GM08714 (cell line): Measurements from ENCODE around the gene MSANTD2.

Source experiments
- H3K4me3 ChIP-seq: fragments of 200-500 bp; sonication (Bioruptor generic); 2 replicates; pipeline ENCODE4 v1.5.1; 2014; ENCODE audit warnings: mild to moderate bottlenecking, low read length, inconsistent platforms
- ZNF274 ChIP-seq: IDR thresholded peaks from 2 replicates; pipeline ENCODE4 v1.6.1; 2012; ENCODE audit warnings: mild to moderate bottlenecking, low read depth, low read length

The MSANTD2 gene

DNA sequence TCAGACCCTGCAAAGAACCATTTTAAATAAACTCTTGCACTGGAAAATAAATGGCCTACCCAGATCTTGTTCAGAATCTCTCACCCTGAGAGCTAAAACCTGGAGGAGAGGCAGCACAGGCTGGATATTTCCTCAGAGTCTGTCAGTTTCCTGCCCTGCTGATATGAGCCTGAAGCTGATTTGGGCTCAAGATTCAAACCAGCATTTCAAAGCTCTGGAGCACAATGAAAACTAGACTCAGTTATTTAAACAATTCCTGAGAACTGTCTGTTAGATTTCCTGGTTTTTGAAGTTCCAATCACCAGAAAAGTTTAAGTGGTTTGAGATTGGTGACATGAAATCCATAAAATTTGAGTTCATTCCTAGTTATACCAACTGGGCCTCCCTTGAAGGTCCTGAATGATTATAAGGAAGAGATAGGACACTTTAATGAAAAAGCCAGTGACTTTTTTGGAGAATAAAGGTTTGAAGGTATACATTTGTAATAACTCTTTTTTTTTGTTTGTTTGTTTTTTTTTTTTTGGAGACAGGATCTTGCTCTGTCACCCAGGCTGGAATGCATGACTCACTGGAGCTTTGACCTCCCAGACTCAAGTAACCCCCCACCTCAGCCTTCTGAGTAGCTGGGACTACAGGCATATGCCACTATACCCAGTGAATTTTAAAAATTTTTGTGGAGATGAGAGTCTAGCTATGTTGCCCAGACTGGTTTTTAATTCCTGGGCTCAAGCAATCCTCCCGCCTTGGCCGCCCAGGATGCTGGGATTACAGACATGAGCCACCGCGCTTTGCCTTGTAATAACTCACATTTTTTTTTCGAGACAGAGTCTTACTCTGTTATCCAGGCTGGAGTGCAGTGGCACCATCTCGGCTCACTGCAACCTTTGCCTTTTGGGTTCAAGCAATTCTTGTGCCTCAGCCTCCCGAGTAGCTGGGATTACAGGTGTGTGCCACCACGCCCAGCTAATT is 30.1 kb downstream of the MSANTD2 start:
- TF ChIP-seq ZNF274 = no peak
- no peak overlapping the region for H3K4me3 ChIP-seq

DNA sequence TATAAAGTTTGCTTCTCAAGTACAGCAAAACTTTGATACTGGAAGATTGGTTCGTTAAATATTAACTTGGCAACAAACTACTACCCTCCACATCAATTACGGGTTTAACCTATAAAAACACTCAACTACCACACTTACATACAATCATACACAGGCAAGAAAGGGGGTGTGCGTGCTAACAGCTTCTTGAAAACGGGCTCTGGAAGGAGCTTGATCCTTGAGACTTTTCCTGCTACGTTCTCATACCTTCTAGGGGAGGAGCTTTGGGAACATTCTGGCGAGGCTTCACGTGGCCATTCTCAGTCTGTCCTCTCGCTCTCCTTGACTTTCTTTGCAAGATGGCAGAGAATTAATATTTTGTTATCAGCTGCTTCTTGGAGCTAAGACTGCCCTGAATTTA is 31.3 kb downstream of the MSANTD2 start:
- H3K4me3 ChIP-seq = no peak overlapping the region
- no peak for TF ChIP-seq ZNF274

DNA sequence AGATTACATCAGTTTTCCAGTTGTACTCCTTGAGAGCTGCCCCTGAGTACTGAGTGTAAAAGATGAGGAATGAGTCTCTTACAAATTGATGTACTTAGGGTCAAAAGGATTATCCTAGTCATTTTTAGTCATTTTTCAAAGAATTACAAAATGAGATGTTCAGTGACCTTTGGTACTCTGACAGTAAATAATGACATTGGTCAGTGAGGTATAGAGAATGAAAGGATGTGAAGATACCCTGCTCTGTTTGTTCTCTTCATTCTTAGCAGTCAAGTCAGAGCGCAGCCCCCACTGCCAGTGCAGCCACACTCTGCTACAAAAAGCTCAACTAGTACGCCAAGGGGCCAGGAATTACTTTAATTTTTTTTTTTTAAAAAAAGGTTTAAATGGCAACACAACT is 34.0 kb downstream of the MSANTD2 start:
- H3K4me3 ChIP-seq = no peak overlapping the region
- TF ChIP-seq ZNF274 = no peak

DNA sequence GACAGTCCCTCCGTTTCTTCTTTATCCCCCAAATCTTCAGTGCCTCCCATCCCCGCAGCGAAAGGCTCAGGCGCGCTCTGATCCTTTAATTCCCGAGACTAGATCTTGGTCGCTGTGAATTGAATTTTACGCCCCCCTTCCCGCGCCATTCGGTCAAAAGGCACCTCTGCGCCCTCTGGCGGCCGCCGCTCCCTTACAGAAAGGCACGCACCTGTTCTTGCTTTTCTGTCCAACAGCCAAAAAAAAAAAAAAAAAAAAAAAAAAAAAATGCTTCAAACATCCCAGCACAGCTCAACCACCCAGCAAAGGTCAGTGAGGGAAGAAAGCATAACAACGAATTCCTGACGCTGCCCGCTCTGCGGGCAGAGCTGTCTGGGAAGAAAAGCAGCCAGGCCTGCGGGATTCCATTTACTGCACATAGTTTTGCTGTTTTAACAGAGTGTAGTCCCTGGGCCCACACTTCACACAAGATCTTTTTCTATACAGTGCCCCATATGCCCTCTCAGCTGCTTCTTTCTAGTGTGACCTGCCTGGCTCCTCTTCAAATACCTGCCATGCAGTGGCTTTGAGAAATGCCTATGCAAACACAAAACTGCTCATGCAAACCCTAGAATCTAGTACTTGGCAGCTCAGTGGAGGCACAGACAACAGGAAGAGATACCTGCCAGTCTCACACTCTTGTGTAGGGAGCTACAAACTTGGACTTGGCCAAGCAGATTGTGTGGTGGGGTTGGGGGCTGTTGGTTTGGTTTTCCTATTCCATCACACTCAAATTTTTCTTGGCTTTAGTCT is 36.9 kb downstream of the MSANTD2 start:
- TF ChIP-seq ZNF274 = no peak

DNA sequence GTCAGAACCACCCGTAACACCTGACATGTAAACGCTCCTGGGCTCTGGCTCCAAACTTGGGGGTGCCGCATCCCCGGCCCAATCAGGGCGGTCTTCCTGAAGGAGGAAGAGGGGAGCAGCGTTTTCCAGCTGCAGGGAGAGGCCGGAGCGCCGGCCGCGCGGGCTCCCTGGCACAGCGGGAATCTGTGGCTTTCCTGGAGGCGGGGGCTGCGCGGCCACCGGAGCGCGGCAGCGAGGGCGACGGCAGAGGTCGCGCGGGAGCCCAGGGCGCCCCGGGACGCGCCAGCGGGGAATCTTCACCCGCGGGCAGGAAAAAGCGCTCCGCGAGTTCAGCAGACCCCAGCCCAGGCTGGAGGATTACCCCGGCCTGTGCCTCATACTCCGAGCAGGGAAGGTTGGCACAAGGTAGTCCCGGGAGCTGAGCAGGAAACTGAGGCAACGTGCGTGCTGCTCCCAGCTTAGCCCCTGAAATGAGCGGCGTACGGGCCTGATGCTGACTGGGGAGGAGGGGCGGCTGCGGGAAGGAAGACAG is 37.5 kb downstream of the MSANTD2 start:
- peak overlapping the region; percentile 67; the same call in 1 of the 2 replicates for H3K4me3 ChIP-seq
- no peak for TF ChIP-seq ZNF274

More for the DNA sequence above, 36.9 kb downstream of the MSANTD2 start:
- H3K4me3 ChIP-seq = peak overlapping the region; percentile 67; the same call in 1 of the 2 replicates

DNA sequence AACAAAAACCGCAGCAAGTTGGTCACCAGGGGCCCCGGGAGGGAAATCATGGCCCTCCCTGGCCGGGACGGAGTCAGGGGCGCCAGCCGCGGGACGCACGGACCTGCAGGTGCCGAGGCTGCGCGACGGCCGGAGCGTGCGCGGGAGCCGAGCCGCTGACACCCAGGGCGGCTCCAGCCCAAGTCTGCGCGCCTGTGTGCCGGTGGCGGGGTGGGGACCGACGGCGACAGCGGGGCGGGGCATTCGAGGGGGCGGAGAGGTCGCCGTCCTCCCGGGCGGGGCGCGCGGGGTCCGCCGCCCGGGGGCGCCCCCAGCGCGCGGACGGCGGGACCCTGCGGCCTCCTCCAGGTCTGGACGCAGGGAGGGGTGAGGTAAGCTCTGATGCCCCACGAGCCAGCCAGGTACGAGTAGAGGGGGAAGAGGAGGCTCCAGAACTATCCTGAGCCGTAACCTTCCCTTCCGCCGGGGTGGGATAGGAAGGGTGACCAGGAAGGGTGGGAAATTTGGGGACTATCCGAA is 38.0 kb downstream of the MSANTD2 start, which contains the start of gene ESAM:
Gene ESAM (minus strand): TSS at position 186 of the 519 bp plus-strand sequence. CDS start 136 bp downstream, at position 50.
- peak within 1 kb of the TSS; percentile 67 for H3K4me3 ChIP-seq
- TF ChIP-seq ZNF274 = no peak

DNA sequence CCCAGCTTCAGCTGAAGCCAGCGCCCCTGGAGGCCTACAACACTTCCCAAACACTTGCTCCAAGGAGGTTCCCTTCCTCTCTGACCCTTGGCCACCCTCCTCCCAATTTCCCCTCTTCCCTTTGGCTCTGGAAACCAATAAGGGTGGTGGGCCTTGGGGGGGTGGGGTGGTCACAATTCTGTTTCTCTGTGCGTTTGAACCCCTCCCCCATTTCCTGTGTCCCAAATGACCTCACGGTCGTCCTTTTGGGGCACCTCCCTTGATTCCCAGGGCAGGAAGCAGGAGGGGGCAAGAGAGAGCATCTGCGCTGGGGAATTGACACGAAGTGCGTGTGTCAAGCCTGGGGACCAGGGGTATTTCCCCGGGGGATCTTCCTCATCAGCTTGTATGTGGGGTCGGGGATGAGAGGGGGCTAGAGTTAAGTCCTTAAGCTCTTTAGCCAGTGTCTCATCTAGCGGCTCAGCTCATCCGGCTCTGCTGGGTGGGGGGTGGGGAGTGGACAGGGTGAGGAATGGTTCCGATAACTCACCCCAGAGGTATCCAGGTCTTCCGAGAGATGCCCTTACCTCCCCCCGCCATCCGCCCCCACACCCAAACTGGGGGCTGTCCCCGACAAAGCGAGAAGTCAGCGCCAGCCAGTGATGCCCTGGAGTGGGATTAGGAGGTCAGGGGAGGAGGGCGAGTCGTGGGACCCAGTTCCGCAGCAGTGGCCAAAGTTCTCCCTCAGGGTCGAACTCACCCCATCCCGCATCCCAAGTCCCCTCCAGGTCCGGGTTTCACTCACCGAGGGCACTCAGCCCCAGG is 38.7 kb downstream of the MSANTD2 start:
- TF ChIP-seq ZNF274 = no peak
- H3K4me3 ChIP-seq = peak overlapping the region; percentile 67

DNA sequence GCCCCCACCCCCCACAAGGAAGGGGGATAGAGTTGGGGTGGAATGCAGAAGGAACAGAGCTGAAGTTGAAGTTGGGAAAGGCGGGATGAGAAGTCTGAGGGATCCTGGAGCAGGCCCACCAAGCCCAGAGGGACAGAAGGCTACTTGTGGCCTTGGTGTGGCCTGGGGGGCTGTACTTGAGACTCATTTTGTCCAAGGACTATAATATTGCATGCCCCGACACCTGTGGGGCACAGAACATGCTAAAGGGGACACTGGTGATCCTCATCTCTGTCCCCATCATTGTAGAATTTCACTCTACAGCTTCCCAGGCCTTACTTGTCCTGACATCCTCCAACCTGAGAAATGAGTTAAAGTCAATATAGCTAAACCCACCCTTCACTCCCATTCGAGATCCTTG is 39.4 kb downstream of the MSANTD2 start:
- H3K4me3 ChIP-seq = peak overlapping the region; percentile 67
- TF ChIP-seq ZNF274 = no peak

DNA sequence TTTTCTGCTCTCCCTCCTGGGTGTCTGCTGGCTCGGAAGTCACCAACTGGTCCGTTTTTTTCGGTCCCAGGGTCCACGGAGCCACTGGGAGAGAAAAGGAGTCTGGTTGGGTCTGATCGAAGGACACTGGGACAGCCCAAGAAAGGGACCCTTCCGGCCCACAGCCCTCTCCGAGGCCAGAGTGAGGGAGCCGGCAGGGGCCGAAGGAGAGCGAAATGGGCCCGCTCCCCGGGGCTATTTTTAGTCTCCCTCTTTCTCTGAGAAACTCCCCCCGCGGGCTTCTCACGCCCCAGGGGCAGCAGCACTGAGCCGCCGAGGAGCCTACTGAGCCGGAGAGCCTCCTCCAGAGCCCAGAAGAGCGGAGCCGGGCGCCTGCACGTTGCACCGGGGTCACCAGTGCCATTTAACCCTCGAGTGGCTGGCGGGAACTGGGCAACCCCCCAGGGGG is 40.0 kb downstream of the MSANTD2 start:
- no peak for TF ChIP-seq ZNF274
- H3K4me3 ChIP-seq = peak overlapping the region; percentile 67; the same call in 1 of the 2 replicates

DNA sequence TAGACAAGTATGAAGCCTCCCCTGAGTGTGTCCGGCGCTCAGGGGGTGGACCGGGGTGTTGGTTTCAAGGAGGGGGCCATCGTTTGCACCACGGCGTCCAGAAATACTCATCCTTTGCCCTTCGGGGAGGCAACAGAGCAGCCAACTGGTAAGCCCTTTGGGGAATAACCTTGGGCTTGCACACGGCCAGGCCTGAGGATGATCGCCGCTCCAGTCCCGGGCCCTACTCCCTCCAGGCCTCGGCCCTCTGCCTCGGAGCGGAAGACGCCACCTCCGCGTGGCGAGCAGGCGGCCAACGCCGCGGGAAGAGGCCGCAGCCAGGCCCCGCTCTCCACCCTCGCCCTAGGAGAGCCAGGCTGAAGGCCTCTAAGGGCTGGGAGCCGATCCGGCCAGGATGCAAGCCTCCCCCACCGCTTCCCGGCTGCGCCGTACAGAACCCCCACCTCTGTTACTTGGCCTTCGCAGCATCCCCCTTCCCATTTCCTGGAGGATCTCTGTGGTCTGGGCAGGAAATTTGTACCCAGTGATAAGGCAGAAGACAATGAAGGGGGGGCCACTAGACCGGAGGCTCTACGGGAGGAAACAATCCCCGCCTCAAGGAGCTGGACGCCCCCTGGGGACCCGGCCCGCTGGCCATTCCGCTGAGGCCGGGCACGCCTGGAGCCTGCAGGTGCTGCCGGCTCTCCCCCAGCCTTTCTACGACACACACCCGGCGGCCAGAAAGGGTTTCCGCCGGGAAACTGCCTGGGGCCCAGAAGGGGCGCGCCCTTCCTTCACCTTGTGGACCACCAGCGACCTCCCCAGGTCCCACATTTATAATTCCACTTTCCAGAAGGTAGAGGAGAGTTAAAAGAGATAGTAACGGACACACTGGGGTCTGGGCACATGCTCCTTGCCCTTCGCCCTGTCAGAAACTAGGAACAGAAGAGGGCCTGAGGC is 40.7 kb downstream of the MSANTD2 start:
- peak overlapping the region; percentile 67; the same call in 1 of the 2 replicates for H3K4me3 ChIP-seq
- no peak for TF ChIP-seq ZNF274

DNA sequence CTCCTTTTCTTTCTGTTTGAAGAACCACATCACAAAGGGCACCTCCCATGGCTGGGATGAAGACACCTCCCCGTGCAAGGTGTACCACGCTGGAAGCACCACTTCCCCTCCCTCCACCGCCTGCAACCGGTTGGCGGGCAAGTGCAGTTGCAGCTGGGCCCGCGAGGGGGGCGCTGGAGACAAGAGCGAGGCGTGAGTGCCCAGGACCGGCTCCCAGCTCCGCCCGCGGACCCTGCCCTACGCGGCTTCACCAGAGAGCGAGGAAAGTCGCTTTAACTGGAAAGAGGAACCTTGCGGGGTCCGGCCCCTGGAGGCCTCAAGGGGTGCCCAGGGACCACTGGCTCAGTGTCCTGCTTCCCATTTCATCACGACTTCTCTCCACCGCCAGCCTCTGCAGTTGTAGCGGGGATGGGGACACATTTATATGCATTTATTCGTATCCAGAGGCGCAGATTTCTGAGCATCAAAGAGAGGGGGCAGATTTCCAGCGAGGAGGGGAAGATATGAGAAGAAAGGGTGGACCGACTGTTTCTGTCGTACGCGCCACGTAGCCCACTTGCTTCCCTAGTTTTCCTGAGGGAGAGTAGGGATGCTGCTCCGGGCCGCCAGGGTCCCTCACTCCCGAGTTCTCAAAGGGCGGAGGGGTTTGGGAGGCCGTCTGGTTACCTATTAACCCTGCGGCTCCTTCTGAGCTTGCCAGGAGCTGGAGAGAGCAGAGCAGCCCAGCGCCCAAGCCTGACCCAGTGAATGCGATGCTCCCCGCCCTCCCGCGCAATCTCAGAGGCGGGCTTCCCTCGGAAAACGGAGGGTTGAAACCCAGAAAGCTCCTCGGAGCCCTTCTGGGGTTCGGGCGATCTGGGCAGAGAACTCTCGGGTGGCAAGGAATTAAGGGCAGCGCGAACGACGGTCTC is 41.6 kb downstream of the MSANTD2 start:
- H3K4me3 ChIP-seq = peak overlapping the region; percentile 67; the same call in 1 of the 2 replicates
- no peak for TF ChIP-seq ZNF274
